Astrocyte (in vitro differentiated cells and primary cell): ENCODE results near the gene LONRF3. TPM values are rescaled to one million over a fixed set of nuclear protein-coding genes. Genes with fewer than 3 reads are reported as not detected.

Experiments used
- DNase-seq: peaks from one replicate; pipeline ENCODE4 v3.0.0-alpha.2; 2010; ENCODE audit warnings: low read depth
- FAIRE-seq: peaks from 2 replicates; lab custom pipeline; 2011; peaks lifted over from hg19 to GRCh38; lab: Jason Lieb, UNC
- H2AFZ ChIP-seq: 2 replicates; pipeline ENCODE4 v1.6.0; 2012; ENCODE audit warnings: low read depth, low read length, inconsistent platforms
- H3K27ac ChIP-seq: 2 replicates; pipeline ENCODE4 v1.5.1; 2011; ENCODE audit warnings: low read depth, low read length, inconsistent platforms
- H3K27me3 ChIP-seq: 2 replicates; pipeline ENCODE4 v1.6.0; 2011; ENCODE audit warnings: low read length, inconsistent platforms; ENCODE audit not compliant: insufficient read depth
- H3K36me3 ChIP-seq: 2 replicates; pipeline ENCODE4 v1.5.1; 2011; ENCODE audit warnings: low read length, inconsistent platforms; ENCODE audit not compliant: insufficient read depth
- H3K4me1 ChIP-seq: 2 replicates; pipeline ENCODE4 v1.5.1; 2011; ENCODE audit warnings: low read length, inconsistent platforms; ENCODE audit not compliant: insufficient read depth
- H3K4me2 ChIP-seq: 2 replicates; pipeline ENCODE4 v1.6.0; 2012; ENCODE audit warnings: low read length, inconsistent platforms
- H3K4me3 ChIP-seq: 2 replicates; pipeline ENCODE4 v1.5.1; 2011; ENCODE audit warnings: low read depth, mild to moderate bottlenecking, low read length, inconsistent platforms; ENCODE audit not compliant: insufficient read depth
- H3K79me2 ChIP-seq: 2 replicates; pipeline ENCODE4 v1.6.0; 2012; ENCODE audit warnings: mild to moderate bottlenecking, low read length, inconsistent platforms; ENCODE audit not compliant: insufficient read depth
- H3K9ac ChIP-seq: 2 replicates; pipeline ENCODE4 v1.6.0; 2012; ENCODE audit warnings: mild to moderate bottlenecking, low read length, inconsistent platforms
- H3K9me3 ChIP-seq: 2 replicates; pipeline ENCODE4 v1.5.1; 2012; ENCODE audit warnings: low read depth, mild to moderate bottlenecking, low read length, inconsistent platforms; ENCODE audit not compliant: insufficient read depth
- H4K20me1 ChIP-seq: 2 replicates; pipeline ENCODE4 v1.6.0; 2012; ENCODE audit warnings: low read length, inconsistent platforms; ENCODE audit not compliant: insufficient read depth
- H3K27ac Mint-ChIP-seq: one replicate; pipeline ENCODE4 v1.8.0; 2021; ENCODE audit warnings: mild to moderate bottlenecking, mixed read lengths; ENCODE audit not compliant: unreplicated experiment
- H3K27me3 Mint-ChIP-seq: one replicate; pipeline ENCODE4 v1.8.0; 2021; ENCODE audit warnings: low read depth, mixed read lengths; ENCODE audit not compliant: unreplicated experiment
- H3K36me3 Mint-ChIP-seq: one replicate; pipeline ENCODE4 v1.8.0; 2021; ENCODE audit warnings: low read depth, mixed read lengths; ENCODE audit not compliant: unreplicated experiment
- H3K4me1 Mint-ChIP-seq: one replicate; pipeline ENCODE4 v1.8.0; 2021; ENCODE audit warnings: low read depth, mixed read lengths; ENCODE audit not compliant: unreplicated experiment
- H3K4me3 Mint-ChIP-seq: one replicate; pipeline ENCODE4 v1.8.0; 2021; ENCODE audit warnings: mild to moderate bottlenecking, moderate library complexity, mixed read lengths; ENCODE audit not compliant: unreplicated experiment
- H3K9me3 Mint-ChIP-seq: one replicate; pipeline ENCODE4 v1.8.0; 2021; ENCODE audit warnings: mild to moderate bottlenecking, mixed read lengths; ENCODE audit not compliant: unreplicated experiment
- EZH2 ChIP-seq: IDR thresholded peaks from 2 replicates; pipeline ENCODE4 v1.6.1; 2012; ENCODE audit warnings: mild to moderate bottlenecking, low read length, inconsistent platforms; ENCODE audit not compliant: insufficient read depth
- total RNA-seq: library from RNA; stranded (reverse); gene quantifications from 2 replicates; pipeline ENCODE4 v1.2.1, GENCODE V29; 2021
- TF ChIP-seq, protein P1 (sequence below): IDR thresholded peaks from 2 replicates; pipeline ENCODE4 v1.5.1; 2011; ENCODE audit warnings: low read depth, mild to moderate bottlenecking, inconsistent platforms, low read length, moderate library complexity; ENCODE audit not compliant: insufficient read depth

Gene LONRF3
- total RNA-seq, 1 donor from 2014 or later, result 0.11 TPM

DNA sequence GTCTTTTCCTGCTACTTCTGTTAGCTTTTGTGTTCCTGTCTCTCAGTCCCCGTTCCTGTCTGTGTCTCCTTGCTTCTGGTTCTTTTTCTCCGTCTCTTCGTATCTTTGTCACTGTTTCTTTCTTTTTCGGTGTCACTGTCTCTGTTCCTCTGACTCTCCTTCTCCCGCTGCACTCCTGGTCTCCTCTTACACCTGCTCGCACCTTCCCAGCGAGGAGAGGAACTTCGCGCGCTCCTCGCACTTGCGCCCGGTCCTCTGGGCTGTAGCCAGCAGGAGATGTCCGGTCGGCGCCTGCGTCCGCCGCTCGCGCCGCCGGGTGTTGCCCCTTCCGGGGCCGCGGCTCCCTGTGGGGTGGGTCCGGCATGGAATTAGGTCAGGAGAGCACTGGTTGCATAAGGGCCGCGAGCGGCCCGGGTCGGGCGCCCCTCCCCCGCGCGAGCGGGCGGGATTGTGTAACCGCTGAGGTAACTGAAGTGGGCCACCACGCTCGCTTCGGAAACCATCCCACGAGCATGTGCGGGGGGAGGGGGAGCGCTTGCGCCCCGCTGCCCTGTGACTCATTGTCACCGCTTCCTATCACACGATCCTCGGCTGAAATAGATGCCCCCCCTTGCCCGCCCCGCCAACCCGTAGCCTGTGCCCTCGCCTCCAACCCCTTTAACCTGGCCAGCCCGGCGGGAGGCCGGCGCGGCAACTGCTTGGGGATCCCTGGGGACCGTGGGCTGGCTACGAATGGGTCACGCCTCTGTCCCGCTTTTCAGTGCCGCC, 1.6 kb downstream of the LONRF3 start:
- H3K36me3 ChIP-seq, result no peaks in the 10 kb centered on the region
- no peak overlapping the region for H3K27ac ChIP-seq
- peak overlapping the region; percentile 83 for H3K4me2 ChIP-seq
- no peaks in the 10 kb centered on the region for H3K79me2 ChIP-seq
- TF ChIP-seq, protein P1, sequence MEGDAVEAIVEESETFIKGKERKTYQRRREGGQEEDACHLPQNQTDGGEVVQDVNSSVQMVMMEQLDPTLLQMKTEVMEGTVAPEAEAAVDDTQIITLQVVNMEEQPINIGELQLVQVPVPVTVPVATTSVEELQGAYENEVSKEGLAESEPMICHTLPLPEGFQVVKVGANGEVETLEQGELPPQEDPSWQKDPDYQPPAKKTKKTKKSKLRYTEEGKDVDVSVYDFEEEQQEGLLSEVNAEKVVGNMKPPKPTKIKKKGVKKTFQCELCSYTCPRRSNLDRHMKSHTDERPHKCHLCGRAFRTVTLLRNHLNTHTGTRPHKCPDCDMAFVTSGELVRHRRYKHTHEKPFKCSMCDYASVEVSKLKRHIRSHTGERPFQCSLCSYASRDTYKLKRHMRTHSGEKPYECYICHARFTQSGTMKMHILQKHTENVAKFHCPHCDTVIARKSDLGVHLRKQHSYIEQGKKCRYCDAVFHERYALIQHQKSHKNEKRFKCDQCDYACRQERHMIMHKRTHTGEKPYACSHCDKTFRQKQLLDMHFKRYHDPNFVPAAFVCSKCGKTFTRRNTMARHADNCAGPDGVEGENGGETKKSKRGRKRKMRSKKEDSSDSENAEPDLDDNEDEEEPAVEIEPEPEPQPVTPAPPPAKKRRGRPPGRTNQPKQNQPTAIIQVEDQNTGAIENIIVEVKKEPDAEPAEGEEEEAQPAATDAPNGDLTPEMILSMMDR, result no peak
- no peak for TF ChIP-seq EZH2
- H3K9ac ChIP-seq, result no peak overlapping the region
- no peak overlapping the region for H3K27ac Mint-ChIP-seq
- H3K27me3 ChIP-seq, result peaks cover 27% of the 10 kb centered on the region
- H2AFZ ChIP-seq, result peak overlapping the region; percentile 63
- no peaks in the 10 kb centered on the region for H3K4me1 ChIP-seq
- peaks cover 49% of the 10 kb centered on the region for H3K27me3 Mint-ChIP-seq
- no peaks in the 10 kb centered on the region for H3K4me1 Mint-ChIP-seq
- FAIRE-seq (peak; percentile 45), DNase-seq (no peak)
- no peaks in the 10 kb centered on the region for H3K9me3 ChIP-seq
- H3K36me3 Mint-ChIP-seq, result no peaks in the 10 kb centered on the region
- peak overlapping the region; percentile 41 for H3K4me3 Mint-ChIP-seq
- H3K4me3 ChIP-seq, result peak overlapping the region; percentile 44
- H4K20me1 ChIP-seq, result no peaks in the 10 kb centered on the region
- H3K9me3 Mint-ChIP-seq, result no peaks in the 10 kb centered on the region

GRCh38 chrX:118976599-118977340, 2.4 kb downstream of the LONRF3 start:
- DNase-seq (no peak), FAIRE-seq (no peak)
- TF ChIP-seq, protein P1, result no peak
- TF ChIP-seq EZH2, result no peak
- Mint-ChIP-seq H3K27me3 (peaks cover 42% of the 10 kb centered on the region), H3K9me3 (no peaks in the 10 kb centered on the region), H3K4me3 (no peak overlapping the region), H3K36me3 (no peaks in the 10 kb centered on the region), H3K4me1 (no peaks in the 10 kb centered on the region), H3K27ac (no peak overlapping the region)
- peak overlapping the region; percentile 83 for H3K4me2 ChIP-seq
- no peak overlapping the region for H3K27ac ChIP-seq
- H3K4me1 ChIP-seq, result no peaks in the 10 kb centered on the region
- no peak overlapping the region for H3K9ac ChIP-seq
- H3K36me3 ChIP-seq, result no peaks in the 10 kb centered on the region
- H3K9me3 ChIP-seq, result no peaks in the 10 kb centered on the region
- H4K20me1 ChIP-seq, result no peaks in the 10 kb centered on the region
- peaks cover 27% of the 10 kb centered on the region for H3K27me3 ChIP-seq
- H3K79me2 ChIP-seq, result no peaks in the 10 kb centered on the region
- peak overlapping the region; percentile 44 for H3K4me3 ChIP-seq
- no peak overlapping the region for H2AFZ ChIP-seq
